Measurements from ENCODE around the gene SNRPD2. TPM values are rescaled to one million over a fixed set of nuclear protein-coding genes. Genes with fewer than 3 reads are reported as not detected.

Gene SNRPD2
- total and polyA plus RNA-seq, 2 of the 8 experiments (the other 6 are each of a cell fraction or from before 2014, with no cell fraction given): 645 to 759 TPM

GRCh38 chr19:45645631-45646344 lies 46.0 kb downstream of the SNRPD2 start (continued):
- no peak for TF ChIP-seq MAFK (IDR thresholded peaks at IDR 0.05; ENCODE audit: low read depth, low read length)
- TF ChIP-seq, protein P1, sequence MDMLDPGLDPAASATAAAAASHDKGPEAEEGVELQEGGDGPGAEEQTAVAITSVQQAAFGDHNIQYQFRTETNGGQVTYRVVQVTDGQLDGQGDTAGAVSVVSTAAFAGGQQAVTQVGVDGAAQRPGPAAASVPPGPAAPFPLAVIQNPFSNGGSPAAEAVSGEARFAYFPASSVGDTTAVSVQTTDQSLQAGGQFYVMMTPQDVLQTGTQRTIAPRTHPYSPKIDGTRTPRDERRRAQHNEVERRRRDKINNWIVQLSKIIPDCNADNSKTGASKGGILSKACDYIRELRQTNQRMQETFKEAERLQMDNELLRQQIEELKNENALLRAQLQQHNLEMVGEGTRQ (IDR thresholded peaks at IDR 0.05; ENCODE audit: low read length): no peak
- peak; percentile 1 to 71; a peak in 1 of 4 replicates for TF ChIP-seq SIN3A (conservative IDR thresholded peaks at IDR 0.05 in 1 of 2, IDR thresholded peaks at IDR 0.05 in 1 of 2; ENCODE audit: low read depth in 1 of 2, low read length in 2 of 2)

All from H1 (cell line).